ENCODE data around the gene IBA57.

IBA57 gene

DNA sequence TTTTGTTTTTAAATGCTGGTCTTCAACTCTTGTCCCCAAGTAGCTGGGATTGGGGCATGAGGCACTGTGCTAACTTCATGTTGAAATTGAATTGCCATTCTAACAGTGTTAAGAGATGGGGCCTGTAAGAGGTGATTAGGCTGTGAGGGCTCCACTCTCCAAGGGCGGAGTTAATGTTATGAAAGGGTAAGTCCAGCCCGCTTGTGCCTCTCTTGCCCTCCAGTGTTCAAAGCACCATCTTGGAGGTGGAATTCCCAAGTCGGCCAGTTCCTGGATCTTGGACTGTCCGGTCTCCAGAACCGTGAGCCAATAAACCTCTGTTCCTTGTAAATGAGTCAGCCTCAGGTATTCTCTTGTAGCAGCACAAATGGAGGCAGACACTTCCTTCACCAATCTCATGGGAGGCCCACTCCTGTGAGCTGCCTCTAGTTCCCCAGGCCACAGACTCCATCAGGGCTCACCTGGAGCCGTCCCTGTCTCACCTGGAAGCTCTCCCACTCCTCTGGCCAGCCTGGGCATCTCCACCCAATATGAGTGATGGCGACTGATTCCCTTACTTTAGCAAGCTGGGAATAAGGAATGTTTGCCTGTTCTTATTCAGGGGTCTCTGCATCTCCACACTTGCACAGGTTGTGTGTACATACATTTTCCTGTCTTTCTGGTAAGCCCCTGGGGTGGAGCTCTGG, 15.5 kb downstream of the IBA57 start:
- no peak overlapping the region for H2AK5ac ChIP-seq (ENCODE audit: low read length)
- H3K79me2 ChIP-seq (ENCODE audit: control insufficient read depth, insufficient read depth, low read length, poor library complexity) = no peaks in the 10 kb centered on the region
- no peaks in the 10 kb centered on the region for H3K36me3 ChIP-seq (ENCODE audit: control insufficient read depth in 1 of 2, insufficient read depth in 2 of 2, low read length in 2 of 2)
- no peak overlapping the region for H3K9ac ChIP-seq (ENCODE audit: low read length)
- H4K8ac ChIP-seq (ENCODE audit: low read depth, low read length) = no peak overlapping the region
- no peak overlapping the region for H3K4ac ChIP-seq (ENCODE audit: low read depth, low read length)
- no peak overlapping the region for H3K18ac ChIP-seq (ENCODE audit: low read length)
- no peak overlapping the region for H3K4me3 ChIP-seq (ENCODE audit: low read depth, low read length)
- DNase-seq = no peak
- H3K27me3 ChIP-seq (ENCODE audit: insufficient read depth, low read length) = no peaks in the 10 kb centered on the region
- H4K91ac ChIP-seq (ENCODE audit: low read depth, low read length) = no peak overlapping the region
- H2AFZ ChIP-seq (ENCODE audit: insufficient read depth, low read length, poor library complexity) = no peak overlapping the region
- H3K4me2 ChIP-seq (ENCODE audit: low read length) = no peak overlapping the region
- no peaks in the 10 kb centered on the region for H3K9me3 ChIP-seq (ENCODE audit: insufficient read depth, low read depth, low read length)
- WGBS (ENCODE audit: extremely low coverage, insufficient coverage, insufficient read length) = no CpG with 5 or more reads among the region's 7 CpGs
- H2BK12ac ChIP-seq (ENCODE audit: low read length) = no peak overlapping the region
- no peak overlapping the region for H2BK5ac ChIP-seq (ENCODE audit: low read depth, low read length, poor library complexity)
- H3K27ac ChIP-seq (ENCODE audit: low read depth, low read length) = no peak overlapping the region
- no peak overlapping the region for H4K12ac ChIP-seq (ENCODE audit: low read depth, low read length)
- H3K4me1 ChIP-seq (ENCODE audit: control insufficient read depth in 1 of 2, insufficient read depth in 2 of 2, low read length in 2 of 2) = no peaks in the 10 kb centered on the region
- no peaks in the 10 kb centered on the region for H3K79me1 ChIP-seq (ENCODE audit: low read length)
- H3K14ac ChIP-seq (ENCODE audit: low read length) = no peak overlapping the region
- no peak overlapping the region for H3K23ac ChIP-seq (ENCODE audit: low read length)
- no peak overlapping the region for H2BK120ac ChIP-seq (ENCODE audit: insufficient read depth, low read length, poor library complexity)

DNA sequence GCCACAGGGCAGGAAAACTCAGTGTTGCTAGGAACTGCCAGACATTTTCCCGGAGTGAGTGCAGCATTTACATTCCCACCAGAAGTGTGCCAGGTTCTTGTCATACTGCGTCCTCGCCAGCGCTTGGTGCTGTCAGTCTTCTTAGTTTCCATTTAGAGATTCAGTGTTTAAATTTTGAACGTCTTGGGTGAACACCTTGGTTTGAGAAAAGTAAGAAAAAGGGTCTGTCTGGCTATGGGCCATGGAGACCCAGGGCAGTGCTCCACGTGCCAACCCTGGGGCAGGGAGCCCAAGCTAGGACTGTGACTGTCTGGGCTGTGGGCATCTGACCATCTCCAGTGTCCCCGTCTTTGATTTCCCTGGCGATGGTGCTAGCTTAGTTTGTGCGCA, 16.0 kb downstream of the IBA57 start:
- Histone ChIP-seq H3K4ac (ENCODE audit: low read depth, low read length) (no peak overlapping the region), H3K4me3 (ENCODE audit: low read depth, low read length) (no peak overlapping the region), H3K27ac (ENCODE audit: low read depth, low read length) (no peak overlapping the region), H2BK5ac (ENCODE audit: low read depth, low read length, poor library complexity) (no peak overlapping the region), H4K8ac (ENCODE audit: low read depth, low read length) (no peak overlapping the region), H3K9ac (ENCODE audit: low read length) (no peak overlapping the region), H3K27me3 (ENCODE audit: insufficient read depth, low read length) (no peaks in the 10 kb centered on the region), H2AFZ (ENCODE audit: insufficient read depth, low read length, poor library complexity) (no peak overlapping the region), H3K23ac (ENCODE audit: low read length) (no peak overlapping the region), H3K9me3 (ENCODE audit: insufficient read depth, low read depth, low read length) (no peaks in the 10 kb centered on the region), H2BK12ac (ENCODE audit: low read length) (no peak overlapping the region), H3K79me1 (ENCODE audit: low read length) (no peaks in the 10 kb centered on the region), H3K36me3 (ENCODE audit: control insufficient read depth in 1 of 2, insufficient read depth in 2 of 2, low read length in 2 of 2) (no peaks in the 10 kb centered on the region), H3K4me1 (ENCODE audit: control insufficient read depth in 1 of 2, insufficient read depth in 2 of 2, low read length in 2 of 2) (no peaks in the 10 kb centered on the region), H2BK120ac (ENCODE audit: insufficient read depth, low read length, poor library complexity) (no peak overlapping the region), H2AK5ac (ENCODE audit: low read length) (no peak overlapping the region), H3K4me2 (ENCODE audit: low read length) (no peak overlapping the region), H4K12ac (ENCODE audit: low read depth, low read length) (no peak overlapping the region), H3K18ac (ENCODE audit: low read length) (no peak overlapping the region), H3K79me2 (ENCODE audit: control insufficient read depth, insufficient read depth, low read length, poor library complexity) (no peaks in the 10 kb centered on the region), H4K91ac (ENCODE audit: low read depth, low read length) (no peak overlapping the region), H3K14ac (ENCODE audit: low read length) (no peak overlapping the region)
- no CpG with 5 or more reads among the region's 9 CpGs for WGBS (ENCODE audit: extremely low coverage, insufficient coverage, insufficient read length)
- DNase-seq = no peak

DNA sequence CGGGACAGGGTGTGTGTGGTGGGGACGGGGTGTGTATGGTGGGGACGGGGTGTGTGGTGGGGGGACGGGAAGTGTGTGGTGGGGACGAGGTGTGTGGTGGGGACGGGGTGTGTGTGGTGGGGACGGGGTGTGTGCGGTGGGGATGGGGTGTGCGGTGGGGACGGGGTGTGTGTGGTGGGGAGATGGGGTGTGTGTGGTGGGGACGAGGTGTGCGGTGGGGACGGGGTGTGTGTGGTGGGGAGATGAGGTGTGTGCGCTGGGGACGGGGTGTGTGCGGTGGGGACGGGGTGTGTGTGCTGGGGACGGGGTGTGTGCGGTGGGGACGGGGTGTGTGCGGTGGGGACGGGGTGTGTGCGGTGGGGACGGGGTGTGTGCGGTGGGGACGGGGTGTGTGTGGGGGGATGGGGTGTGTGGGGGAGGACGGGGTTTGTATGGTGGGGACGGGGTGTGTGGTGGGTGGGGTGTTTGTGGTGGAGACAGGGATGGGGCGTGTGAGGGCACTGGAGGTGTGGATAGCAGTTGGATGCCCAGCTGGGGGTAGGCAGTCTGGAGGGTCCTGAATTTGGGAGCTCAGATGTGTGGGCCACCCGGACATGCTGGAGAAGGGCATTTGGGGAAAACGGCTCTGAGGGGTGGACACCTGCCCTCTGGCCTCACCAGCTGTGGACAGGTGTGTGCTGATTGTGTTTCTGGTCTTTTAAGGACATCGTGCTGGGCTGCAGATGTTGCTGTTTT, 16.9 kb downstream of the IBA57 start:
- no peak overlapping the region for H2BK5ac ChIP-seq (ENCODE audit: low read depth, low read length, poor library complexity)
- no peaks in the 10 kb centered on the region for H3K4me1 ChIP-seq (ENCODE audit: control insufficient read depth in 1 of 2, insufficient read depth in 2 of 2, low read length in 2 of 2)
- no peak overlapping the region for H3K9ac ChIP-seq (ENCODE audit: low read length)
- no peak overlapping the region for H2AK5ac ChIP-seq (ENCODE audit: low read length)
- no peak overlapping the region for H3K14ac ChIP-seq (ENCODE audit: low read length)
- H3K4me3 ChIP-seq (ENCODE audit: low read depth, low read length) = no peak overlapping the region
- no peak overlapping the region for H4K8ac ChIP-seq (ENCODE audit: low read depth, low read length)
- H2BK120ac ChIP-seq (ENCODE audit: insufficient read depth, low read length, poor library complexity) = no peak overlapping the region
- no peak overlapping the region for H4K12ac ChIP-seq (ENCODE audit: low read depth, low read length)
- no peaks in the 10 kb centered on the region for H3K79me1 ChIP-seq (ENCODE audit: low read length)
- H3K4ac ChIP-seq (ENCODE audit: low read depth, low read length) = no peak overlapping the region
- H3K23ac ChIP-seq (ENCODE audit: low read length) = no peak overlapping the region
- no peak overlapping the region for H2AFZ ChIP-seq (ENCODE audit: insufficient read depth, low read length, poor library complexity)
- H4K91ac ChIP-seq (ENCODE audit: low read depth, low read length) = no peak overlapping the region
- H3K36me3 ChIP-seq (ENCODE audit: control insufficient read depth in 1 of 2, insufficient read depth in 2 of 2, low read length in 2 of 2) = no peaks in the 10 kb centered on the region
- H3K27ac ChIP-seq (ENCODE audit: low read depth, low read length) = no peak overlapping the region
- H3K27me3 ChIP-seq (ENCODE audit: insufficient read depth, low read length) = no peaks in the 10 kb centered on the region
- 100% methylated on average over 8 of the region's 32 CpGs for WGBS (ENCODE audit: extremely low coverage, insufficient coverage, insufficient read length)
- no peak overlapping the region for H2BK12ac ChIP-seq (ENCODE audit: low read length)
- H3K18ac ChIP-seq (ENCODE audit: low read length) = no peak overlapping the region
- H3K9me3 ChIP-seq (ENCODE audit: insufficient read depth, low read depth, low read length) = no peaks in the 10 kb centered on the region
- no peaks in the 10 kb centered on the region for H3K79me2 ChIP-seq (ENCODE audit: control insufficient read depth, insufficient read depth, low read length, poor library complexity)
- no peak overlapping the region for H3K4me2 ChIP-seq (ENCODE audit: low read length)
- DNase-seq = no peak

DNA sequence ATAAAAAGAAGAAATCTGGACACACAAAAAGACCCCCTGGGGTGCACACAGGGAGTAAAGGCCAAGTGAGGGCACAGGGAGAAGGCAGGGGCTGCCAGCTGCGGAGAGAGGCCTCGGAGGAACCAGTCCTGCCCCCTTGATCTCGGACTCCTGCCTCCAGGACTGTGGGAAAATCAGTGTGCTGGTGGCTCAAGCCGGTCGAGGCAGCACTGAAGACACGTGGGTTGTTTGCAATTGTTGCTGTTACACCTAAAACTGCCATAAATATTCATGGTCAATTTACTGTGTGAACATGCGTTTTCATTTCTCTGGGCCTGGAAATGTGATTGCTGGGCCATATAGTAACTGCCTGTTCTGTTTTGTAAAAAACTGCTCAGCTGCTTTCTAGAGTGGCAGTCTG, 18.5 kb downstream of the IBA57 start:
- H3K27me3 ChIP-seq (ENCODE audit: insufficient read depth, low read length) = no peaks in the 10 kb centered on the region
- H3K9me3 ChIP-seq (ENCODE audit: insufficient read depth, low read depth, low read length) = no peaks in the 10 kb centered on the region
- no peak overlapping the region for H4K8ac ChIP-seq (ENCODE audit: low read depth, low read length)
- no peak overlapping the region for H3K27ac ChIP-seq (ENCODE audit: low read depth, low read length)
- no peak for DNase-seq
- no peak overlapping the region for H2BK120ac ChIP-seq (ENCODE audit: insufficient read depth, low read length, poor library complexity)
- H2BK5ac ChIP-seq (ENCODE audit: low read depth, low read length, poor library complexity) = no peak overlapping the region
- no peaks in the 10 kb centered on the region for H3K79me1 ChIP-seq (ENCODE audit: low read length)
- no peaks in the 10 kb centered on the region for H3K79me2 ChIP-seq (ENCODE audit: control insufficient read depth, insufficient read depth, low read length, poor library complexity)
- H3K4me2 ChIP-seq (ENCODE audit: low read length) = no peak overlapping the region
- H2AK5ac ChIP-seq (ENCODE audit: low read length) = no peak overlapping the region
- no peak overlapping the region for H4K12ac ChIP-seq (ENCODE audit: low read depth, low read length)
- no peak overlapping the region for H2AFZ ChIP-seq (ENCODE audit: insufficient read depth, low read length, poor library complexity)
- no peak overlapping the region for H3K23ac ChIP-seq (ENCODE audit: low read length)
- no peaks in the 10 kb centered on the region for H3K4me1 ChIP-seq (ENCODE audit: control insufficient read depth in 1 of 2, insufficient read depth in 2 of 2, low read length in 2 of 2)
- no peak overlapping the region for H4K91ac ChIP-seq (ENCODE audit: low read depth, low read length)
- no peak overlapping the region for H3K9ac ChIP-seq (ENCODE audit: low read length)
- WGBS (ENCODE audit: extremely low coverage, insufficient coverage, insufficient read length) = no CpG with 5 or more reads among the region's 7 CpGs
- no peaks in the 10 kb centered on the region for H3K36me3 ChIP-seq (ENCODE audit: control insufficient read depth in 1 of 2, insufficient read depth in 2 of 2, low read length in 2 of 2)
- H3K18ac ChIP-seq (ENCODE audit: low read length) = no peak overlapping the region
- no peak overlapping the region for H3K4ac ChIP-seq (ENCODE audit: low read depth, low read length)
- H3K14ac ChIP-seq (ENCODE audit: low read length) = no peak overlapping the region
- no peak overlapping the region for H3K4me3 ChIP-seq (ENCODE audit: low read depth, low read length)
- no peak overlapping the region for H2BK12ac ChIP-seq (ENCODE audit: low read length)
